GM19240 (cell line): ENCODE results near the gene MAP1S.

Source experiments
- DNase-seq: peaks from one replicate; pipeline ENCODE4 v3.0.0; 2011; ENCODE audit warnings: low spot score; ENCODE audit not compliant: insufficient read length

MAP1S gene

GRCh38 chr19:17692566-17692965, 26.7 kb upstream of the MAP1S start:
- DNase-seq = no peak

GRCh38 chr19:17695198-17695597, 24.1 kb upstream of the MAP1S start:
- no peak for DNase-seq

GRCh38 chr19:17703824-17704463, 15.3 kb upstream of the MAP1S start:
- no peak for DNase-seq

GRCh38 chr19:17706750-17707181, 12.5 kb upstream of the MAP1S start:
- DNase-seq = no peak

GRCh38 chr19:17711851-17712250, 7.4 kb upstream of the MAP1S start:
- DNase-seq = no peak

GRCh38 chr19:17716309-17716929, 2.9 kb upstream of the MAP1S start:
- no peak for DNase-seq

- no peak for DNase-seq
These were observed 732 bp upstream of the MAP1S start for GRCh38 chr19:17718550-17718946.

- no peak for DNase-seq
These were observed 585 bp downstream of the MAP1S start for GRCh38 chr19:17719730-17720400.

GRCh38 chr19:17720440-17720839, 1.2 kb downstream of the MAP1S start:
- DNase-seq = no peak

GRCh38 chr19:17721111-17721628, 1.9 kb downstream of the MAP1S start:
- no peak for DNase-seq

- no peak for DNase-seq
These were observed 2.5 kb downstream of the MAP1S start for GRCh38 chr19:17721821-17722220.

- DNase-seq = no peak
These were observed 3.5 kb downstream of the MAP1S start for GRCh38 chr19:17722655-17723240.

- no peak for DNase-seq
These were observed 5.4 kb downstream of the MAP1S start for GRCh38 chr19:17724655-17725054.

- DNase-seq = no peak
These were observed 6.3 kb downstream of the MAP1S start for GRCh38 chr19:17725422-17726078.

- no peak for DNase-seq
These were observed 7.0 kb downstream of the MAP1S start for GRCh38 chr19:17726136-17726741.

GRCh38 chr19:17726964-17727773, 7.9 kb downstream of the MAP1S start:
- no peak for DNase-seq

- no peak for DNase-seq
These were observed 8.6 kb downstream of the MAP1S start for GRCh38 chr19:17727843-17728242.

GRCh38 chr19:17733127-17733526, 13.8 kb downstream of the MAP1S start:
- no peak for DNase-seq

- DNase-seq = no peak
These were observed 14.9 kb downstream of the MAP1S start for GRCh38 chr19:17734146-17734545.

GRCh38 chr19:17735410-17735809, 16.1 kb downstream of the MAP1S start:
- no peak for DNase-seq
